Right lung (tissue), 5 donors: Measurements from ENCODE around the gene HAGH. TPM values are rescaled to one million over a fixed set of nuclear protein-coding genes. Genes with fewer than 3 reads are reported as not detected.

Experiments used
- DNase-seq, 2 donors: peaks; one replicate each; pipeline ENCODE4 v3.0.0-alpha.2; 2013
- polyA plus RNA-seq, 5 donors: library from polyadenylated mRNA; unstranded; fragments of 120-200 nt; gene quantifications; one replicate each; pipeline versions ENCODE4 v1.2.1 to v1.2.3, GENCODE V29; 2013; ENCODE audit warnings: inconsistent platforms in 1 of 5, low replicate concordance in 1 of 5; ENCODE audit not compliant: insufficient read length in 5 of 5, insufficient read depth in 1 of 5

HAGH gene
- polyA plus RNA-seq, 5 donors: 20.1 to 32.2 (median 26.6) TPM

GRCh38 chr16:1834096-1834495, 7.5 kb upstream of the HAGH start:
- no peak for DNase-seq

- DNase-seq: no peak
Measured at GRCh38 chr16:1832838-1833454, 6.3 kb upstream of the HAGH start.

- no peak for DNase-seq
Measured at GRCh38 chr16:1831186-1832075, 4.8 kb upstream of the HAGH start.

- no peak for DNase-seq
Measured at GRCh38 chr16:1830213-1830612, 3.6 kb upstream of the HAGH start.

GRCh38 chr16:1828645-1829410, 2.2 kb upstream of the HAGH start:
- DNase-seq: no peak

- peak; percentile 17 to 26 for DNase-seq
Measured at GRCh38 chr16:1825864-1826690, 548 bp downstream of the HAGH start.

GRCh38 chr16:1825381-1825863, 1.2 kb downstream of the HAGH start:
- DNase-seq: no peak

GRCh38 chr16:1823821-1824220, 2.8 kb downstream of the HAGH start:
- peak in 1 of 2 donors; percentile 20 for DNase-seq

- DNase-seq: no peak
Measured at GRCh38 chr16:1822801-1823200, 3.8 kb downstream of the HAGH start.

GRCh38 chr16:1821861-1822611, 4.6 kb downstream of the HAGH start:
- no peak for DNase-seq

GRCh38 chr16:1820946-1821290, 5.7 kb downstream of the HAGH start:
- no peak for DNase-seq

- no peak for DNase-seq
Measured at GRCh38 chr16:1820096-1820945, 6.3 kb downstream of the HAGH start.

GRCh38 chr16:1819611-1820010, 7.0 kb downstream of the HAGH start:
- no peak for DNase-seq

- DNase-seq: no peak
Measured at GRCh38 chr16:1818873-1819525, 7.6 kb downstream of the HAGH start.

- no peak for DNase-seq
Measured at GRCh38 chr16:1818204-1818872, 8.3 kb downstream of the HAGH start.

GRCh38 chr16:1817716-1818115, 8.9 kb downstream of the HAGH start:
- DNase-seq: no peak

GRCh38 chr16:1817276-1817589, 9.4 kb downstream of the HAGH start:
- no peak for DNase-seq

GRCh38 chr16:1816396-1817275, 10.0 kb downstream of the HAGH start:
- DNase-seq: no peak
